ENCODE measurements around the gene SOS2.

The SOS2 gene

GRCh38 chr14:50100805-50101204, 130.6 kb downstream of the SOS2 start:
- TF ChIP-seq CTCF (IDR thresholded peaks at IDR 0.05; ENCODE audit: low read depth, low read length): no peak
- H3K36me3 ChIP-seq: no peaks in the 10 kb centered on the region

GRCh38 chr14:50099335-50099734, 132.0 kb downstream of the SOS2 start:
- TF ChIP-seq CTCF (IDR thresholded peaks at IDR 0.05; ENCODE audit: low read depth, low read length): no peak
- Histone ChIP-seq H3K4me3 (ENCODE audit: low read depth, low read length) (no peak overlapping the region), H3K27me3 (no peaks in the 10 kb centered on the region), H3K9me3 (no peaks in the 10 kb centered on the region), H3K36me3 (no peaks in the 10 kb centered on the region), H3K4me1 (no peaks in the 10 kb centered on the region)
- no peak for DNase-seq

More at GRCh38 chr14:50100805-50101204, 130.6 kb downstream of the SOS2 start:
- no peaks in the 10 kb centered on the region for H3K9me3 ChIP-seq
- no peaks in the 10 kb centered on the region for H3K27me3 ChIP-seq
- DNase-seq: no peak
- H3K4me1 ChIP-seq: no peaks in the 10 kb centered on the region; the same call in 1 of the 2 replicates
- H3K4me3 ChIP-seq (ENCODE audit: low read depth, low read length): no peak overlapping the region

GRCh38 chr14:50095895-50096294, 135.5 kb downstream of the SOS2 start:
- Histone ChIP-seq H3K4me3 (ENCODE audit: low read depth, low read length) (no peak overlapping the region), H3K27me3 (no peaks in the 10 kb centered on the region), H3K36me3 (no peaks in the 10 kb centered on the region), H3K4me1 (peaks cover 8% of the 10 kb centered on the region; the same call in 1 of the 2 replicates), H3K9me3 (no peaks in the 10 kb centered on the region)
- no peak for DNase-seq
- no peak for TF ChIP-seq CTCF (IDR thresholded peaks at IDR 0.05; ENCODE audit: low read depth, low read length)

- TF ChIP-seq CTCF (IDR thresholded peaks at IDR 0.05; ENCODE audit: low read depth, low read length): no peak
- no peaks in the 10 kb centered on the region for H3K9me3 ChIP-seq
- no peaks in the 10 kb centered on the region for H3K36me3 ChIP-seq
- H3K27me3 ChIP-seq: no peaks in the 10 kb centered on the region
- H3K4me3 ChIP-seq (ENCODE audit: low read depth, low read length): no peak overlapping the region
- no peak for DNase-seq
- peaks cover 8% of the 10 kb centered on the region; the same call in 1 of the 2 replicates for H3K4me1 ChIP-seq
These were observed 137.2 kb downstream of the SOS2 start for GRCh38 chr14:50094056-50094755.

GRCh38 chr14:50093496-50093895, 137.9 kb downstream of the SOS2 start:
- TF ChIP-seq CTCF (IDR thresholded peaks at IDR 0.05; ENCODE audit: low read depth, low read length): no peak
- Histone ChIP-seq H3K4me1 (peaks cover 8% of the 10 kb centered on the region), H3K27me3 (no peaks in the 10 kb centered on the region), H3K9me3 (no peaks in the 10 kb centered on the region), H3K4me3 (ENCODE audit: low read depth, low read length) (no peak overlapping the region), H3K36me3 (no peaks in the 10 kb centered on the region)
- DNase-seq: no peak

GRCh38 chr14:50092006-50092555, 139.3 kb downstream of the SOS2 start:
- Histone ChIP-seq H3K4me3 (ENCODE audit: low read depth, low read length) (no peak overlapping the region), H3K27me3 (no peaks in the 10 kb centered on the region), H3K9me3 (no peaks in the 10 kb centered on the region), H3K36me3 (no peaks in the 10 kb centered on the region), H3K4me1 (peaks cover 16% of the 10 kb centered on the region)
- peak; percentile 23 for DNase-seq
- no peak for TF ChIP-seq CTCF (IDR thresholded peaks at IDR 0.05; ENCODE audit: low read depth, low read length)

Data from BE2C (cell line).